H9 (cell line): ENCODE measurements around the gene CHCHD4. TPM values are rescaled to one million over a fixed set of nuclear protein-coding genes. Genes with fewer than 3 reads are reported as not detected.

Experiments
- DNase-seq: peaks from one replicate; pipeline ENCODE4 v3.0.0-alpha.2; 2017
- H2AFZ ChIP-seq: one replicate; pipeline ENCODE4 v1.6.1; 2013; ENCODE audit warnings: mild to moderate bottlenecking, low read length, control low read depth, moderate library complexity
- H2AK5ac ChIP-seq: 2 replicates; pipeline ENCODE4 v1.6.1; 2013; ENCODE audit warnings: low read length, control low read depth, mixed read lengths; ENCODE audit not compliant: insufficient read length
- H2BK120ac ChIP-seq: one replicate; pipeline ENCODE4 v1.6.1; 2013; ENCODE audit warnings: low read depth, mild to moderate bottlenecking, low read length, control low read depth, inconsistent platforms; ENCODE audit not compliant: poor library complexity, severe bottlenecking
- H2BK12ac ChIP-seq: 2 replicates; pipeline ENCODE4 v1.6.1; 2013; ENCODE audit warnings: low read length, control low read depth, mixed read lengths, low read depth; ENCODE audit not compliant: insufficient read length
- H2BK15ac ChIP-seq: 2 replicates; pipeline ENCODE4 v1.6.1; 2013; ENCODE audit warnings: low read depth, low read length, control low read depth
- H2BK20ac ChIP-seq: one replicate; pipeline ENCODE4 v1.6.1; 2013; ENCODE audit warnings: low read depth, mild to moderate bottlenecking, low read length, control low read depth, inconsistent platforms; ENCODE audit not compliant: poor library complexity, severe bottlenecking
- H2BK5ac ChIP-seq: 2 replicates; pipeline ENCODE4 v1.6.1; 2013; ENCODE audit warnings: low read length, control low read depth, mixed read lengths; ENCODE audit not compliant: insufficient read length
- H3K14ac ChIP-seq: 2 replicates; pipeline ENCODE4 v1.6.1; 2013; ENCODE audit warnings: low read length, control low read depth; ENCODE audit not compliant: insufficient read depth
- H3K18ac ChIP-seq: 2 replicates; pipeline ENCODE4 v1.6.1; 2013; ENCODE audit warnings: low read depth, mild to moderate bottlenecking, mixed read lengths, low read length, control low read depth; ENCODE audit not compliant: insufficient read length
- H3K23ac ChIP-seq: 2 replicates; pipeline ENCODE4 v1.6.1; 2013; ENCODE audit warnings: low read length, control low read depth, mixed read lengths, low read depth; ENCODE audit not compliant: insufficient read length
- H3K23me2 ChIP-seq: 2 replicates; pipeline ENCODE4 v1.6.1; 2013; ENCODE audit warnings: low read depth, mild to moderate bottlenecking, mixed read lengths, low read length, control low read depth; ENCODE audit not compliant: insufficient read length, poor library complexity, severe bottlenecking
- H3K27ac ChIP-seq: 2 replicates; pipeline ENCODE4 v1.5.1; 2013; ENCODE audit warnings: low read length, control low read depth, mixed read lengths, low read depth; ENCODE audit not compliant: insufficient read length
- H3K27me3 ChIP-seq: 2 replicates; pipeline ENCODE4 v1.6.1; 2013; ENCODE audit warnings: low read length, control low read depth, inconsistent platforms; ENCODE audit not compliant: insufficient read depth
- H3K4ac ChIP-seq: 2 replicates; pipeline ENCODE4 v1.6.1; 2013; ENCODE audit warnings: low read depth, mild to moderate bottlenecking, control low read depth, inconsistent platforms, low read length, moderate library complexity
- H3K4me1 ChIP-seq: 2 replicates; pipeline ENCODE4 v1.6.1; 2013; ENCODE audit warnings: low read length, control low read depth, inconsistent platforms; ENCODE audit not compliant: insufficient read depth
- H3K4me2 ChIP-seq: 2 replicates; pipeline ENCODE4 v1.6.1; 2013; ENCODE audit warnings: low read length, control low read depth, mixed read lengths; ENCODE audit not compliant: insufficient read length, insufficient read depth
- H3K56ac ChIP-seq: 2 replicates; pipeline ENCODE4 v1.6.1; 2013; ENCODE audit warnings: low read depth, mild to moderate bottlenecking, mixed read lengths, low read length, control low read depth; ENCODE audit not compliant: insufficient read length
- H3K79me1 ChIP-seq: 2 replicates; pipeline ENCODE4 v1.6.1; 2013; ENCODE audit warnings: low read depth, mild to moderate bottlenecking, moderate library complexity, low read length, control low read depth, inconsistent platforms; ENCODE audit not compliant: insufficient read depth, poor library complexity, severe bottlenecking
- H3K79me2 ChIP-seq: 2 replicates; pipeline ENCODE4 v1.6.1; 2013; ENCODE audit warnings: low read length, control low read depth, inconsistent platforms; ENCODE audit not compliant: insufficient read depth
- H3K9ac ChIP-seq: 2 replicates; pipeline ENCODE4 v1.6.1; 2013; ENCODE audit warnings: low read length, control low read depth, mixed read lengths; ENCODE audit not compliant: insufficient read length; ENCODE audit errors: extremely low read depth
- H3K9me3 ChIP-seq: one replicate; pipeline ENCODE4 v1.6.1; 2013; ENCODE audit warnings: low read depth, low read length, inconsistent platforms; ENCODE audit not compliant: control insufficient read depth
- H3T11ph ChIP-seq: one replicate; pipeline ENCODE4 v1.6.1; 2013; ENCODE audit warnings: mild to moderate bottlenecking, low read length, control low read depth, inconsistent platforms
- H4K20me1 ChIP-seq: one replicate; pipeline ENCODE4 v1.6.1; 2013; ENCODE audit not compliant: control insufficient read depth, insufficient read length, insufficient read depth
- H4K5ac ChIP-seq: 2 replicates; pipeline ENCODE4 v1.6.1; 2013; ENCODE audit warnings: low read depth, mild to moderate bottlenecking, mixed read lengths, low read length, control low read depth; ENCODE audit not compliant: insufficient read length
- H4K8ac ChIP-seq: replicated peaks from 2 replicates; pipeline ENCODE4 v1.6.1; 2013; ENCODE audit warnings: low read length, control low read depth, mixed read lengths, low read depth; ENCODE audit not compliant: insufficient read length
- H4K91ac ChIP-seq: 2 replicates; pipeline ENCODE4 v1.6.1; 2013; ENCODE audit warnings: low read depth, mild to moderate bottlenecking, moderate library complexity, mixed read lengths, low read length, control low read depth; ENCODE audit not compliant: insufficient read length
- H3K27ac Mint-ChIP-seq, 3 experiments: 2 replicates in 2 of 3; 3 replicates in 1 of 3; pipeline ENCODE4 v1.8.0; 2020 to 2021; ENCODE audit warnings: mixed read lengths in 3 of 3, mild to moderate bottlenecking in 1 of 3, moderate library complexity in 1 of 3
- H3K27me3 Mint-ChIP-seq: 2 replicates; pipeline ENCODE4 v1.8.0; 2021; ENCODE audit warnings: low read depth, mild to moderate bottlenecking, moderate library complexity, mixed read lengths
- H3K36me3 Mint-ChIP-seq, 3 experiments: 2 replicates in 2 of 3; 3 replicates in 1 of 3; pipeline ENCODE4 v1.8.0; 2020 to 2021; ENCODE audit warnings: low read depth in 3 of 3, mixed read lengths in 3 of 3; ENCODE audit not compliant: insufficient read depth in 1 of 3
- H3K4me1 Mint-ChIP-seq, 2 experiments: 2 replicates each; pipeline ENCODE4 v1.8.0; 2020; ENCODE audit warnings: mixed read lengths in 2 of 2
- H3K4me3 Mint-ChIP-seq, 2 experiments: 2 replicates in 1 of 2; 3 replicates in 1 of 2; pipeline ENCODE4 v1.8.0; 2020 to 2021; ENCODE audit warnings: mild to moderate bottlenecking in 2 of 2, mixed read lengths in 2 of 2, moderate library complexity in 1 of 2
- H3K9me3 Mint-ChIP-seq, 2 experiments: 2 replicates in 1 of 2; 3 replicates in 1 of 2; pipeline ENCODE4 v1.8.0; 2020; ENCODE audit warnings: mild to moderate bottlenecking in 2 of 2, mixed read lengths in 2 of 2, moderate library complexity in 1 of 2
- CTCF ChIP-seq: fragments of 200-600 bp; sonication (generic); conservative IDR thresholded peaks from 3 replicates; pipeline ENCODE4 v1.8.0; 2021; ENCODE audit warnings: antibody characterized with exemption, mild to moderate bottlenecking
- WGBS: extraction: QIAGEN DNeasy Blood & Tissue Kit; methylation state at CpG from one replicate; pipeline ENCODE4 v1.1.7; 2013; ENCODE audit warnings: missing lambda C conversion rate, low lambda C conversion rate, mixed read lengths; ENCODE audit not compliant: insufficient read length; ENCODE audit errors: extremely low coverage; 5-methylcytosine and 5-hydroxymethylcytosine counted together
- total RNA-seq: library from RNA; stranded (reverse); gene quantifications from 2 replicates; pipeline ENCODE4 v1.2.1, GENCODE V29; 2021

The CHCHD4 gene
- total RNA-seq, 1 experiment from 2014 or later: 13.7 TPM

GRCh38 chr3:14172496-14172895 lies 47.8 kb upstream of the CHCHD4 start:
- Mint-ChIP-seq H3K36me3 (peaks cover 23 to 55% (median 44%) of the 10 kb centered on the region in 3 experiments), H3K4me1 (peaks cover 11 to 22% of the 10 kb centered on the region in 2 experiments), H3K27me3 (no peaks in the 10 kb centered on the region), H3K27ac (no peak overlapping the region), H3K9me3 (no peaks in the 10 kb centered on the region), H3K4me3 (no peak overlapping the region)
- no CpG with 5 or more reads among the region's 5 CpGs for WGBS
- Histone ChIP-seq H3K4me1 (no peaks in the 10 kb centered on the region), H4K8ac (no peak overlapping the region), H3K4me2 (no peak overlapping the region), H3K27me3 (no peaks in the 10 kb centered on the region), H2BK12ac (no peak overlapping the region), H3K23me2 (peaks cover 2% of the 10 kb centered on the region), H2BK15ac (no peak overlapping the region), H4K5ac (no peak overlapping the region), H3K79me1 (peaks cover 2% of the 10 kb centered on the region), H3K9ac (no peak overlapping the region), H3T11ph (no peak overlapping the region), H2BK5ac (no peak overlapping the region), H3K14ac (no peak overlapping the region), H3K27ac (no peak overlapping the region), H2AK5ac (no peak overlapping the region), H3K4ac (no peak overlapping the region), H2BK120ac (no peak overlapping the region), H2BK20ac (no peak overlapping the region), H4K91ac (no peak overlapping the region), H3K56ac (no peak overlapping the region), H3K18ac (no peak overlapping the region), H3K79me2 (peaks cover 3% of the 10 kb centered on the region; the same call in 1 of the 2 replicates), H4K20me1 (no peaks in the 10 kb centered on the region), H2AFZ (no peak overlapping the region), H3K23ac (no peak overlapping the region), H3K9me3 (no peaks in the 10 kb centered on the region)
- no peak for DNase-seq
- no peak for TF ChIP-seq CTCF
